ENCODE measurements around the gene ADGRE2.

- TF ChIP-seq, protein P1, sequence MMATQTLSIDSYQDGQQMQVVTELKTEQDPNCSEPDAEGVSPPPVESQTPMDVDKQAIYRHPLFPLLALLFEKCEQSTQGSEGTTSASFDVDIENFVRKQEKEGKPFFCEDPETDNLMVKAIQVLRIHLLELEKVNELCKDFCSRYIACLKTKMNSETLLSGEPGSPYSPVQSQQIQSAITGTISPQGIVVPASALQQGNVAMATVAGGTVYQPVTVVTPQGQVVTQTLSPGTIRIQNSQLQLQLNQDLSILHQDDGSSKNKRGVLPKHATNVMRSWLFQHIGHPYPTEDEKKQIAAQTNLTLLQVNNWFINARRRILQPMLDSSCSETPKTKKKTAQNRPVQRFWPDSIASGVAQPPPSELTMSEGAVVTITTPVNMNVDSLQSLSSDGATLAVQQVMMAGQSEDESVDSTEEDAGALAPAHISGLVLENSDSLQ (IDR thresholded peaks at IDR 0.05) = no peak
- no peak for TF ChIP-seq TARDBP (IDR thresholded peaks at IDR 0.05)
- no peak for TF ChIP-seq CTBP1 (IDR thresholded peaks at IDR 0.05; ENCODE audit: borderline replicate concordance)
- TF ChIP-seq BHLHE40 (IDR thresholded peaks at IDR 0.05; ENCODE audit: borderline replicate concordance) = no peak
- no peak for TF ChIP-seq FOXK2 (IDR thresholded peaks at IDR 0.05)
- TF ChIP-seq SUZ12 (IDR thresholded peaks at IDR 0.05) = no peak
- no peak for TF ChIP-seq FOXA1 (IDR thresholded peaks at IDR 0.05)
- no peak for TF ChIP-seq SP1 (IDR thresholded peaks at IDR 0.05)
- TF ChIP-seq FOXM1 (IDR thresholded peaks at IDR 0.05; ENCODE audit: borderline replicate concordance) = no peak
- no peak for TF ChIP-seq ZNF384 (IDR thresholded peaks at IDR 0.05)
- no peak for TF ChIP-seq ELF4 (IDR thresholded peaks at IDR 0.05)
- no peak for TF ChIP-seq HDGF (IDR thresholded peaks at IDR 0.05; ENCODE audit: borderline replicate concordance)
These were observed 17.7 kb upstream of the ADGRE2 start for GRCh38 chr19:14796021-14796420.

Data from HEK293T (cell line).